Activated T-helper 1 cell treated with anti-CD3 and anti-CD28 coated beads, Interleukin-12 subunit alpha, Interleukin-12 subunit beta, Interleukin-2, Interleukin-4 antibody, amounts not matched to agents 30 ng/mL and 10 ng/mL and 1 ng/mL, durations not matched to agents 14 hours and 24 hours and 36 hours (primary cell): ENCODE data around the gene UBALD1. TPM values are rescaled to one million over a fixed set of nuclear protein-coding genes. Genes with fewer than 3 reads are reported as not detected.

Experiments used
- DNase-seq: peaks from one replicate; pipeline ENCODE4 v3.0.0; 2021; ENCODE audit warnings: low spot score
- H3K27ac Mint-ChIP-seq: one replicate; pipeline ENCODE4 v1.8.0; 2021; ENCODE audit warnings: mild to moderate bottlenecking, mixed read lengths
- H3K27me3 Mint-ChIP-seq: one replicate; pipeline ENCODE4 v1.8.0; 2022; ENCODE audit warnings: mild to moderate bottlenecking, moderate library complexity, mixed read lengths; ENCODE audit not compliant: insufficient read depth
- H3K36me3 Mint-ChIP-seq: one replicate; pipeline ENCODE4 v1.8.0; 2021; ENCODE audit warnings: low read depth, mixed read lengths
- H3K4me1 Mint-ChIP-seq: one replicate; pipeline ENCODE4 v1.8.0; 2021; ENCODE audit warnings: low read depth, mixed read lengths
- H3K4me3 Mint-ChIP-seq: one replicate; pipeline ENCODE4 v1.8.0; 2021; ENCODE audit warnings: mild to moderate bottlenecking, moderate library complexity, mixed read lengths
- H3K9me3 Mint-ChIP-seq: one replicate; pipeline ENCODE4 v1.8.0; 2021; ENCODE audit warnings: mixed read lengths
- intact Hi-C: fragments of 100-400 bp; cut with micrococcal nuclease; formaldehyde crosslinking; loops from one replicate; pipeline ENCODE4 v1.15.1; 2024
- total RNA-seq: library from RNA; stranded (reverse); gene quantifications from 2 replicates; pipeline ENCODE4 v1.2.3, GENCODE V29; 2022

The UBALD1 gene
- total RNA-seq, 1 donor from 2014 or later: 26.2 TPM

DNA sequence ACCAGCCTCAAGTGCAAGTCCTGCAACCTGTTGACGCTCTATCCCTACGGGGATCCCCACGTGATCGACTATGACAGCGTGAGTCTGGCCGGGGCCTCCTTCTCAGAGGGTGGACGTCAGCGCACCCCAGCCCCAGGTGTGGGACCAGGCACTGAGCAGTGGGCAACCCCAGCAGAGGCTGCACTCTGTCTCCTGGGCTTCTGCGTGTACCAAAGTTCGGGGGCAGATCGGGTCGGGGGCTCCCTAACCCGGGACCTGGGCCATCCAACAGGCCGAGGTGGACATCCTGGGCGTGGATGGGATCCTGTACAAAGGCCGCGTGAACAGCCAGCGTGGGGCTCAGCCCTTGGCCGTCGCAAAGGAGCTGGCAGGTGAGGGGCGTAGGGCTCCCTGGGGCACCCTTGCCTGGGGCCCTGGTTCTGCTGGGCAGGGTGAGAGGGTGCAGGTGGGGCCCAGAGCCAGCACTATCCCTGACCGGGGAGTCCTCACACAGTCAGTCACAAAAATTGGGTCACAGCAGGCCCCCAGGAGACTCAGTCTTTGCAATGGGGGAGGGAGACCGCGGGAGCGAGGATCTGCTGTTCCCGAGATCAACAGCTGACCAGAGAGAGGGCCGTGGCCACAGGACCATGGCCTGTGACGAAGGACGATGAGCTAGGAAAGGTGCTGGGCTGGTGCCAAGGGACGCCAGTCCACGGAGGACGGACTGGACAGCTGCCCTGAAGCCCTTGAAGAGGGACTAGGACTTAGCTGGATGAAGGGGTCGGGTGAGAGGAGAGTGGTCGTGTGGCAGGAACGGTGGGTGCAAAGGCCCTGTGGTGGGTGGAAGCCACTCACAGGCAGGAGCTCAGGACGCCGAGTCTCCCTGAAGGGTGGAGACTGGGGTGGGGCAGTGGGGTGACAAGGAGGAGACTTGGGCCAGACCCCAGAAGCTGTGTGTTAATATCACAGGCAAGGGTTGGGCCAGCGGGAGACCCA is 20.0 kb downstream of the UBALD1 start:
- Mint-ChIP-seq H3K4me1 (no peaks in the 10 kb centered on the region), H3K4me3 (no peak overlapping the region), H3K36me3 (no peaks in the 10 kb centered on the region), H3K27me3 (peaks cover 8% of the 10 kb centered on the region), H3K27ac (no peak overlapping the region), H3K9me3 (no peaks in the 10 kb centered on the region)
- no peak for DNase-seq
- intact Hi-C loops: no loop called here

- Mint-ChIP-seq H3K36me3 (no peaks in the 10 kb centered on the region), H3K27me3 (peaks cover 4% of the 10 kb centered on the region), H3K4me1 (no peaks in the 10 kb centered on the region), H3K27ac (no peak overlapping the region), H3K4me3 (no peak overlapping the region), H3K9me3 (no peaks in the 10 kb centered on the region)
- DNase-seq: no peak
- intact Hi-C loops: no loop called here
These were observed 21.6 kb downstream of the UBALD1 start for GRCh38 chr16:4593086-4593485.

GRCh38 chr16:4591706-4592470 is 22.8 kb downstream of the UBALD1 start:
- Mint-ChIP-seq H3K4me3 (no peak overlapping the region), H3K4me1 (no peaks in the 10 kb centered on the region), H3K27ac (no peak overlapping the region), H3K9me3 (no peaks in the 10 kb centered on the region), H3K27me3 (peaks cover 2% of the 10 kb centered on the region), H3K36me3 (no peaks in the 10 kb centered on the region)
- DNase-seq: no peak
- intact Hi-C loops: no loop called here

- Mint-ChIP-seq H3K27ac (no peak overlapping the region), H3K36me3 (no peaks in the 10 kb centered on the region), H3K9me3 (no peaks in the 10 kb centered on the region), H3K4me3 (no peak overlapping the region), H3K27me3 (peaks cover 5% of the 10 kb centered on the region), H3K4me1 (no peaks in the 10 kb centered on the region)
- intact Hi-C loops: no loop called here
- no peak for DNase-seq
These were observed 23.5 kb downstream of the UBALD1 start for GRCh38 chr16:4591191-4591590.

GRCh38 chr16:4588961-4589360 is 25.7 kb downstream of the UBALD1 start:
- Mint-ChIP-seq H3K27me3 (peaks cover 8% of the 10 kb centered on the region), H3K4me3 (no peak overlapping the region), H3K9me3 (no peaks in the 10 kb centered on the region), H3K27ac (no peak overlapping the region), H3K36me3 (no peaks in the 10 kb centered on the region), H3K4me1 (no peaks in the 10 kb centered on the region)
- DNase-seq: no peak
- intact Hi-C loops: no loop called here

DNA sequence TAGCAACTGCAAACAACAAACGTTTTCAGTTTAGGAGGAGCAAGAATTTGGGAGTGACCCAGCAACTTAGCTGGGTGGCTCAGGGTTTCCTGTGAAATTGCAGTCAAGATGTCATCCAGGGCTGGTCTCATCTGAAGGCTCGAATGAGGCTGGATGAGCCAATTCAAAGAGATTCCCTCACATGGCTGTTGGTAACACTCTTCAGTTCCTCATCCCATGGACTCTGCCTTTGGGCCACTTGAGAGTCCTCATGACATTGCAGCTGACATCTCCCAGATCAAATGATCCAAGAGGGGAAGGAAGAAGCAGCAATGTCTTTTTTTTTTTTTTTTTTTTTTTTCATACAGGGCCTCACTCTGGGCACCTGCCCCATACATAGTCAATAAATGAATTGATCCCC is 26.3 kb downstream of the UBALD1 start:
- intact Hi-C loops: no loop called here
- Mint-ChIP-seq H3K27ac (no peak overlapping the region), H3K27me3 (peaks cover 8% of the 10 kb centered on the region), H3K36me3 (no peaks in the 10 kb centered on the region), H3K4me3 (no peak overlapping the region), H3K9me3 (no peaks in the 10 kb centered on the region), H3K4me1 (no peaks in the 10 kb centered on the region)
- no peak for DNase-seq

- no peak for DNase-seq
- no peaks in the 10 kb centered on the region for H3K36me3 Mint-ChIP-seq
- H3K4me1 Mint-ChIP-seq: no peaks in the 10 kb centered on the region
- H3K27ac Mint-ChIP-seq: no peak overlapping the region
- H3K4me3 Mint-ChIP-seq: no peak overlapping the region
- H3K9me3 Mint-ChIP-seq: no peaks in the 10 kb centered on the region
- H3K27me3 Mint-ChIP-seq: peaks cover 8% of the 10 kb centered on the region
- intact Hi-C loops: no loop called here
These were observed 28.4 kb downstream of the UBALD1 start for GRCh38 chr16:4586291-4586690.

GRCh38 chr16:4583906-4584305 is 30.8 kb downstream of the UBALD1 start:
- Mint-ChIP-seq H3K4me1 (no peaks in the 10 kb centered on the region), H3K27ac (no peak overlapping the region), H3K9me3 (no peaks in the 10 kb centered on the region), H3K4me3 (no peak overlapping the region), H3K36me3 (no peaks in the 10 kb centered on the region), H3K27me3 (peaks cover 8% of the 10 kb centered on the region)
- intact Hi-C loops: no loop called here
- DNase-seq: no peak

- Mint-ChIP-seq H3K27ac (no peak overlapping the region), H3K36me3 (no peaks in the 10 kb centered on the region), H3K4me3 (no peak overlapping the region), H3K9me3 (no peaks in the 10 kb centered on the region), H3K4me1 (no peaks in the 10 kb centered on the region), H3K27me3 (no peaks in the 10 kb centered on the region)
- intact Hi-C loops: no loop called here
- no peak for DNase-seq
These were observed 34.4 kb downstream of the UBALD1 start for GRCh38 chr16:4580250-4580649.

DNA sequence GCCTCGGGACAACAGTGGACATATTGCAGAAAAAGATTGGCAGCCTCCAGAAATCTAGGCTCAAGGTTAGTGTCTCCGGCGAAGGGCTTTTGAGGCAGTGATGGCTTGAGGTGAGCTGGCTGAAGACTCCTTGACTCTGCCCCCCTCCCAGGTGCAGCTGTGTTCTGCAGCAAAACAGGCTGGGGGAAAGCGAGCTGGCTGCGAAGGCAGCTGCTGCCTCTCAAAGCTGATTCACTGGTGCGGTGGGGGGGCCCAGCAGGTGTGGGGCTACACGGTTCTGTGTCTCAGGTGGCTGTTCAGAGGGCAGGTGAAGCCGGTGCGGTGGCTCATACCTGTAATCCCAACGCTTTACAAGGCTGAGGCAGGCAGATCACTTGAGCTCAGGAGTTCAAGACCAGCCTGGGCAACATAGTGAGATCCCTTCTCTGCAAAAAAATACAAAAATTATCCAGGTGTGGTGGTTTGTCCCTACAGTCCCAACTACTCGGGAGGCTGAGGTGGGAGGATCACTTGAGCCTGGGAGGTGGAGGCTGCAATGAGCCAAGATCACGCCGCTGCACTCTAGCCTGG is 35.6 kb downstream of the UBALD1 start:
- Mint-ChIP-seq H3K27me3 (no peaks in the 10 kb centered on the region), H3K27ac (no peak overlapping the region)

GRCh38 chr16:4576008-4576407 is 38.7 kb downstream of the UBALD1 start:
- no peak overlapping the region for H3K27ac Mint-ChIP-seq
- no peak for DNase-seq
- H3K9me3 Mint-ChIP-seq: no peaks in the 10 kb centered on the region
- intact Hi-C loops: no loop called here
- no peaks in the 10 kb centered on the region for H3K4me1 Mint-ChIP-seq
- no peaks in the 10 kb centered on the region for H3K36me3 Mint-ChIP-seq
- no peaks in the 10 kb centered on the region for H3K27me3 Mint-ChIP-seq
- no peak overlapping the region for H3K4me3 Mint-ChIP-seq

More for the DNA sequence above, 35.6 kb downstream of the UBALD1 start:
- Mint-ChIP-seq H3K4me1 (no peaks in the 10 kb centered on the region), H3K4me3 (no peak overlapping the region), H3K36me3 (no peaks in the 10 kb centered on the region), H3K9me3 (no peaks in the 10 kb centered on the region)
- no peak for DNase-seq
- intact Hi-C loops: no loop called here

GRCh38 chr16:4574919-4575705 is 39.6 kb downstream of the UBALD1 start:
- H3K4me1 Mint-ChIP-seq: no peaks in the 10 kb centered on the region
- no peak overlapping the region for H3K27ac Mint-ChIP-seq
- no peaks in the 10 kb centered on the region for H3K36me3 Mint-ChIP-seq
- H3K4me3 Mint-ChIP-seq: no peak overlapping the region
- intact Hi-C loops: no loop called here
- DNase-seq: no peak
- H3K9me3 Mint-ChIP-seq: no peaks in the 10 kb centered on the region
- no peaks in the 10 kb centered on the region for H3K27me3 Mint-ChIP-seq
